HepG2 (cell line): ENCODE results near the gene PLA2G4B. TPM values are rescaled to one million over a fixed set of nuclear protein-coding genes. Genes with fewer than 3 reads are reported as not detected.

ENCODE experiments used
- ATAC-seq: fragments of 200-7000 bp; cut with Tn5 transposase; 3 replicates; pipeline ENCODE4 v1.9.1; 2020; ENCODE audit warnings: mild to moderate bottlenecking, moderate library complexity
- BruUV-seq: library from RNA; stranded (reverse); fragments of 400-500 nt; replicated peaks from 2 replicates; lab custom pipeline; 2021; lab: Mats Ljungman, UMichigan
- CTCF ChIA-PET: fragments of 300-600 bp; formaldehyde crosslinking; extraction: SDS; loops from one replicate; lab custom pipeline; 2021; ENCODE audit warnings: low total read pairs, inconsistent platforms, low intra/inter-chr PET ratio; lab: Yijun Ruan, JAX
- POLR2A ChIA-PET: fragments of 350-600 bp; sonication (Branson Sonifier 250); formaldehyde crosslinking; loops from one replicate; lab custom pipeline; 2020; ENCODE audit warnings: antibody characterized with exemption, inconsistent platforms; lab: Yijun Ruan, JAX
- DNase-seq: peaks from one replicate; pipeline ENCODE4 v3.0.0-alpha.2; 2015; ENCODE audit warnings: low spot score
- FAIRE-seq: peaks from 3 replicates; lab custom pipeline; 2011; peaks lifted over from hg19 to GRCh38; lab: Jason Lieb, UNC
- H2AFZ ChIP-seq: one replicate; pipeline ENCODE4 v1.6.1; 2011; ENCODE audit warnings: low read length, inconsistent platforms
- H3K27ac ChIP-seq: fragments of 300-600 bp; 3 replicates; pipeline ENCODE4 v1.8.0; 2011; ENCODE audit warnings: mixed run types, mild to moderate bottlenecking, mixed read lengths, low read length, inconsistent platforms; ENCODE audit not compliant: insufficient read depth; ENCODE audit errors: extremely low read length
- H3K27me3 ChIP-seq, 2 experiments: fragments of 200-600 bp in 1 of 2; 2 replicates in 1 of 2; 3 replicates in 1 of 2; pipeline versions ENCODE4 v1.6.0 to v1.8.0; 2011; ENCODE audit warnings: low read length in 2 of 2, mild to moderate bottlenecking in 2 of 2, moderate library complexity in 2 of 2, inconsistent platforms in 1 of 2; ENCODE audit not compliant: insufficient read depth in 2 of 2, control insufficient read depth in 1 of 2
- H3K36me3 ChIP-seq, 2 experiments: fragments of 200-600 bp in 1 of 2; replicated peaks in 1 of 2; 2 replicates in 1 of 2; 3 replicates in 1 of 2; pipeline versions ENCODE4 v1.5.1 to v1.8.0; 2011; ENCODE audit warnings: low read length in 2 of 2, inconsistent platforms in 1 of 2; ENCODE audit not compliant: insufficient read depth in 2 of 2, control insufficient read depth in 1 of 2
- H3K4me1 ChIP-seq: 2 replicates; pipeline ENCODE4 v1.5.1; 2012; ENCODE audit warnings: low read length, inconsistent platforms; ENCODE audit not compliant: insufficient read depth
- H3K4me2 ChIP-seq: 2 replicates; pipeline ENCODE4 v1.6.0; 2011; ENCODE audit warnings: low read depth, low read length, inconsistent platforms
- H3K4me3 ChIP-seq, 3 experiments: fragments of 200-600 bp in 1 of 3; sonication (generic), shearing (Covaris generic) in 1 of 3; replicated peaks in 1 of 3; 2 replicates each; pipeline ENCODE4 v1.5.1; 2011 to 2016; ENCODE audit warnings: low read length in 3 of 3, inconsistent platforms in 2 of 3, low read depth in 2 of 3, mild to moderate bottlenecking in 2 of 3, control low read depth in 1 of 3, mixed read lengths in 1 of 3; ENCODE audit not compliant: insufficient read depth in 1 of 3
- H3K79me2 ChIP-seq: one replicate; pipeline ENCODE4 v1.6.1; 2011; ENCODE audit warnings: low read length, inconsistent platforms; ENCODE audit not compliant: insufficient read depth
- H3K9ac ChIP-seq: 2 replicates; pipeline ENCODE4 v1.6.0; 2011; ENCODE audit warnings: mild to moderate bottlenecking, low read depth, low read length, inconsistent platforms; ENCODE audit not compliant: insufficient read depth
- H3K9me3 ChIP-seq: 2 replicates; pipeline ENCODE4 v1.5.1; 2012; ENCODE audit warnings: mild to moderate bottlenecking, low read length
- H4K20me1 ChIP-seq: 2 replicates; pipeline ENCODE4 v1.6.0; 2011; ENCODE audit warnings: inconsistent platforms, mild to moderate bottlenecking, low read length, moderate library complexity; ENCODE audit not compliant: insufficient read depth
- BORCS8-MEF2B ChIP-seq: sonication (generic); formaldehyde crosslinking; IDR thresholded peaks from 2 replicates; pipeline ENCODE4 v1.8.0; 2022; ENCODE audit warnings: mild to moderate bottlenecking, missing genetic modification reagents
- KLF11 ChIP-seq: IDR thresholded peaks from 2 replicates; pipeline ENCODE4 v1.6.1; 2016; ENCODE audit warnings: missing compliant biosample characterization
- NAIF1 ChIP-seq: sonication (generic); formaldehyde crosslinking; IDR thresholded peaks from 2 replicates; pipeline ENCODE4 v1.5.0; 2020; ENCODE audit warnings: mild to moderate bottlenecking, missing genetic modification reagents, borderline replicate concordance
- PLSCR1 ChIP-seq: sonication (generic); formaldehyde crosslinking; IDR thresholded peaks from 2 replicates; pipeline ENCODE4 v1.5.0; 2020; ENCODE audit warnings: missing genetic modification reagents, mild to moderate bottlenecking, borderline replicate concordance
- ZBTB10 ChIP-seq: sonication (generic); formaldehyde crosslinking; IDR thresholded peaks from 2 replicates; pipeline ENCODE4 v1.4.0; 2020; ENCODE audit warnings: missing genetic modification reagents, borderline replicate concordance
- ZKSCAN5 ChIP-seq: sonication (generic); formaldehyde crosslinking; IDR thresholded peaks from 2 replicates; pipeline ENCODE4 v1.5.1; 2020; ENCODE audit warnings: mild to moderate bottlenecking, missing genetic modification reagents
- WGBS: methylation state at CpG from one replicate; pipeline ENCODE4 v1.1.6; 2017; ENCODE audit warnings: low lambda C conversion rate; 5-methylcytosine and 5-hydroxymethylcytosine counted together
- in situ Hi-C: cut with HindIII; loops from 2 replicates; pipeline ENCODE4 v1.10.0; 2017; ENCODE audit warnings: low pct_unique_long_range_greater_than_20kb; ENCODE audit not compliant: extremely low pct_ligation_motif_present
- intact Hi-C: fragments of 100-400 bp; cut with micrococcal nuclease; formaldehyde crosslinking; loops from one replicate; pipeline ENCODE4 v1.10.0; 2022; ENCODE audit not compliant: unreplicated experiment
- polyA plus RNA-seq, 8 experiments: library from polyadenylated mRNA; depleted of rRNA in 3 of 8; stranded (reverse) in 7 of 8; unstranded in 1 of 8; fragments of >200 nt; fragmentation: Illumina TruSeq in 4 of 8; extraction: Trizol in 4 of 8; gene quantifications; 2 replicates each; pipeline versions ENCODE4 v1.2.1 to v1.2.3, GENCODE V29; 2011 to 2016; ENCODE audit warnings: low read depth in 4 of 8, missing spikeins in 1 of 8, mixed read lengths in 1 of 8; ENCODE audit not compliant: insufficient read depth in 1 of 8
- total RNA-seq, 5 experiments: library from RNA; depleted of rRNA; stranded (reverse); fragments of >200 nt; fragmentation: Illumina TruSeq; extraction: Trizol; gene quantifications; 2 replicates each; pipeline ENCODE4 v1.2.3, GENCODE V29; 2016; ENCODE audit warnings: low read depth in 1 of 5
- TF ChIP-seq, protein P1 (sequence below): sonication (generic); formaldehyde crosslinking; IDR thresholded peaks from 2 replicates; pipeline ENCODE4 v1.4.0; 2020; ENCODE audit warnings: missing genetic modification reagents, low read depth, mild to moderate bottlenecking, borderline replicate concordance

Gene PLA2G4B
- total and polyA plus RNA-seq, 2 of the 13 experiments (the other 11 are each of a cell fraction or from before 2014, with no cell fraction given), result 5.1 to 8.0 TPM

DNA sequence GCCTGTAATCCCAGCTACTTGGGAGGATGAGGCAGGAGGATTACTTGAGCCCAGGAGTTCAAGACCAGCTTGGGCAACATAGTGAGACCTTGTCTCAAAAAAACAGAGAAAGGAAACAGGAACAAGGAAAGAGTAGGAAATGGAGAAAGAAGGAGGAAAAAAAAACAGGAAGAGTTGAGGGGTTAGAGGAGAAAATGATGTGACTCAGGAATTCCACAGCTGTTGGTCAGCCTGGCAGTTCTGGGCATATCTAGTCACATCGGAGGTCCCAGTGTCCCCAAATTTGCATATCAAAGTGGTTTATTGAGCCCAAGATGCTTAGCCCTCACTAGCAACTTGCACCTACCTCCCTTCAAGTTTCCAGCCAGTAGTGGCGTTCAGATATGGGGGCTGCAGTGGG, 29.5 kb upstream of the PLA2G4B start:
- FAIRE-seq, result no peak
- DNase-seq, result no peak

More for the DNA sequence above, 29.5 kb upstream of the PLA2G4B start:
- no peaks in the 10 kb centered on the region for H3K9me3 ChIP-seq
- no peaks in the 10 kb centered on the region for H3K79me2 ChIP-seq
- peaks cover 2 to 3% of the 10 kb centered on the region in 2 experiments; a peak in 1 of 5 replicates for H3K36me3 ChIP-seq
- no peaks in the 10 kb centered on the region for H4K20me1 ChIP-seq
- ChIA-PET POLR2A (no interaction called here), CTCF (interaction anchor here (4.8 kb wide), 1 partner anchor 36 kb away, joined by 98 read pairs; the partner anchor contains the start of gene MAPKBP1)
- no peak overlapping the region for H3K9ac ChIP-seq
- no peak overlapping the region for H3K4me2 ChIP-seq
- ATAC-seq, result no peak
- in situ Hi-C loops, result no loop called here
- intact Hi-C loops, result no loop called here
- H3K4me3 ChIP-seq, result no peak overlapping the region
- no TSS peak for BruUV-seq
- no peaks in the 10 kb centered on the region for H3K4me1 ChIP-seq
- no peak overlapping the region for H2AFZ ChIP-seq
- H3K27me3 ChIP-seq, result no peaks in the 10 kb centered on the region
- TF ChIP-seq BORCS8-MEF2B (CRISPR knock-in tag), result no peak
- TF ChIP-seq KLF11, result no peak
- no peak for TF ChIP-seq NAIF1
- no peak for TF ChIP-seq PLSCR1 (CRISPR knock-in tag)
- TF ChIP-seq, protein P1, sequence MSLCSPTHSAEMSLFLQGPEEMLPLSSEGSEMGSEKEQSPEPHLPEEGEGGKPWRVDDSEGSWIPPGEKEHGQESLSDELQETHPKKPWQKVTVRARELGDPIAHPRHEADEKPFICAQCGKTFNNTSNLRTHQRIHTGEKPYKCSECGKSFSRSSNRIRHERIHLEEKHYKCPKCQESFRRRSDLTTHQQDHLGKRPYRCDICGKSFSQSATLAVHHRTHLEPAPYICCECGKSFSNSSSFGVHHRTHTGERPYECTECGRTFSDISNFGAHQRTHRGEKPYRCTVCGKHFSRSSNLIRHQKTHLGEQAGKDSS, result no peak
- no peak for TF ChIP-seq ZBTB10
- no peak for TF ChIP-seq ZKSCAN5 (CRISPR knock-in tag)
- no peak overlapping the region for H3K27ac ChIP-seq
- 75% methylated on average over 2 of the region's 2 CpGs for WGBS
